ENCODE results near the gene SCFD2. TPM values are rescaled to one million over a fixed set of nuclear protein-coding genes. Genes with fewer than 3 reads are reported as not detected.
"Not testable (repeated sequence)": the region's sequence is repeated elsewhere in the genome, so short reads cannot be mapped to it uniquely, and the experiment has no call there.

Gene SCFD2
- 20.8 and 36.4 TPM in 2 replicates for total RNA-seq

GRCh38 chr4:53365486-53366300, at the start of gene SCFD2:
TSS of gene SCFD2 (minus strand) at chr4:53366061.
- peak; percentile 91 for DNase-seq (ENCODE audit: low read depth, low spot score)

GRCh38 chr4:53409479-53409878, 43.6 kb upstream of the SCFD2 start:
- not testable (repeated sequence) for DNase-seq (ENCODE audit: low read depth, low spot score)

GRCh38 chr4:53380221-53380620, 14.4 kb upstream of the SCFD2 start:
- DNase-seq (ENCODE audit: low read depth, low spot score): no peak

GRCh38 chr4:53378171-53378482, 12.3 kb upstream of the SCFD2 start:
- no peak for DNase-seq (ENCODE audit: low read depth, low spot score)

GRCh38 chr4:53377319-53378170, 11.7 kb upstream of the SCFD2 start, which contains the start of gene FIP1L1:
TSS of gene FIP1L1 (plus strand) at chr4:53377641. CDS start at chr4:53377839, 198 bp downstream.
- peak; percentile 65 for DNase-seq (ENCODE audit: low read depth, low spot score)

- DNase-seq (ENCODE audit: low read depth, low spot score): no peak
Measured at GRCh38 chr4:53376900-53377299, 11.0 kb upstream of the SCFD2 start.

GRCh38 chr4:53374777-53375258, 9.0 kb upstream of the SCFD2 start:
- no peak for DNase-seq (ENCODE audit: low read depth, low spot score)

GRCh38 chr4:53371843-53372521, 6.1 kb upstream of the SCFD2 start:
- no peak for DNase-seq (ENCODE audit: low read depth, low spot score)

GRCh38 chr4:53371049-53371448, 5.2 kb upstream of the SCFD2 start:
- no peak for DNase-seq (ENCODE audit: low read depth, low spot score)

GRCh38 chr4:53367721-53368120, 1.9 kb upstream of the SCFD2 start:
- DNase-seq (ENCODE audit: low read depth, low spot score): no peak

GRCh38 chr4:53366301-53366716, 448 bp upstream of the SCFD2 start:
- no peak for DNase-seq (ENCODE audit: low read depth, low spot score)

GRCh38 chr4:53365121-53365485, 758 bp downstream of the SCFD2 start:
- no peak for DNase-seq (ENCODE audit: low read depth, low spot score)

- no peak for DNase-seq (ENCODE audit: low read depth, low spot score)
Measured at GRCh38 chr4:53364624-53365023, 1.2 kb downstream of the SCFD2 start.

- DNase-seq (ENCODE audit: low read depth, low spot score): no peak
Measured at GRCh38 chr4:53362093-53362492, 3.8 kb downstream of the SCFD2 start.

GRCh38 chr4:53361451-53361850, 4.4 kb downstream of the SCFD2 start:
- no peak for DNase-seq (ENCODE audit: low read depth, low spot score)

GRCh38 chr4:53355930-53356521, 9.8 kb downstream of the SCFD2 start:
- no peak for DNase-seq (ENCODE audit: low read depth, low spot score)

- no peak for DNase-seq (ENCODE audit: low read depth, low spot score)
Measured at GRCh38 chr4:53354012-53354722, 11.7 kb downstream of the SCFD2 start.

- no peak for DNase-seq (ENCODE audit: low read depth, low spot score)
Measured at GRCh38 chr4:53349091-53349491, 16.8 kb downstream of the SCFD2 start.

GRCh38 chr4:53348046-53348445, 17.8 kb downstream of the SCFD2 start:
- no peak for DNase-seq (ENCODE audit: low read depth, low spot score)

- DNase-seq (ENCODE audit: low read depth, low spot score): peak; percentile 33
Measured at GRCh38 chr4:53346920-53347852, 18.7 kb downstream of the SCFD2 start.

Data from pulmonary artery endothelial cell (primary cell).